ENCODE measurements around the gene TBC1D30. TPM values are rescaled to one million over a fixed set of nuclear protein-coding genes. Genes with fewer than 3 reads are reported as not detected.
A peak's percentile ranks its signal among the peaks of the same experiment; 100 is the strongest.
"Not testable (repeated sequence)": the region's sequence is repeated elsewhere in the genome, so short reads cannot be mapped to it uniquely, and the experiment has no call there.

The TBC1D30 gene
- total RNA-seq, 2 donors from 2014 or later = 68.7 to 91.0 TPM

DNA sequence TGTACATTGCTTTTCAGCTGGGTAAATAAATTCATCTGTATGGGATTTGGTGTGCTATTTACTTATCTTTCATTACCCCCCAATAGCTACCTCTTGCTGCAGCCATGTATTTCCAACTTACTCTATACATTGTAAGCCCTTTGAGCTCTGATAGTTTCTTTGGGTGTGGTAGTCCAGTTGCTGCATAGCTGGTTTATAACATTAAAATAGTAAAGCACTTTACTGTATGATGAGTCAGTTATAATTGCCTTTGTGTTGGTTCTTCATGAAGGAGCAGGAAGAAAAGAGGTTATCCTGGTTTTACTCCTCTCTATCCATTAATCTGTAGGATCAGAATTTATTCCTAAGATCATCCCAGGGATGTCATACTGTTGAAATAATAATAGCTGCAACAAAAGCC is 15.7 kb downstream of the TBC1D30 start:
- TF ChIP-seq, protein P1, sequence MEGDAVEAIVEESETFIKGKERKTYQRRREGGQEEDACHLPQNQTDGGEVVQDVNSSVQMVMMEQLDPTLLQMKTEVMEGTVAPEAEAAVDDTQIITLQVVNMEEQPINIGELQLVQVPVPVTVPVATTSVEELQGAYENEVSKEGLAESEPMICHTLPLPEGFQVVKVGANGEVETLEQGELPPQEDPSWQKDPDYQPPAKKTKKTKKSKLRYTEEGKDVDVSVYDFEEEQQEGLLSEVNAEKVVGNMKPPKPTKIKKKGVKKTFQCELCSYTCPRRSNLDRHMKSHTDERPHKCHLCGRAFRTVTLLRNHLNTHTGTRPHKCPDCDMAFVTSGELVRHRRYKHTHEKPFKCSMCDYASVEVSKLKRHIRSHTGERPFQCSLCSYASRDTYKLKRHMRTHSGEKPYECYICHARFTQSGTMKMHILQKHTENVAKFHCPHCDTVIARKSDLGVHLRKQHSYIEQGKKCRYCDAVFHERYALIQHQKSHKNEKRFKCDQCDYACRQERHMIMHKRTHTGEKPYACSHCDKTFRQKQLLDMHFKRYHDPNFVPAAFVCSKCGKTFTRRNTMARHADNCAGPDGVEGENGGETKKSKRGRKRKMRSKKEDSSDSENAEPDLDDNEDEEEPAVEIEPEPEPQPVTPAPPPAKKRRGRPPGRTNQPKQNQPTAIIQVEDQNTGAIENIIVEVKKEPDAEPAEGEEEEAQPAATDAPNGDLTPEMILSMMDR (IDR thresholded peaks at IDR 0.05) = no peak
- no peak for TF ChIP-seq POLR2A (IDR thresholded peaks at IDR 0.05)
- H3K4me3 ChIP-seq = no peak overlapping the region
- no peak overlapping the region for H3K27ac ChIP-seq
- peaks cover 0 to 15% of the 10 kb centered on the region in 2 donors for H3K36me3 ChIP-seq (replicated peaks in 1 of 2; ENCODE audit: insufficient read depth in 1 of 2, low read depth in 2 of 2)
- peaks cover 24% of the 10 kb centered on the region for H3K4me1 ChIP-seq
- no peaks in the 10 kb centered on the region for H3K27me3 ChIP-seq
- H3K9me3 ChIP-seq = no peaks in the 10 kb centered on the region
- DNase-seq (no peak), ATAC-seq (no peak)
- intact Hi-C loops (cut with DNase I) = no loop called here

DNA sequence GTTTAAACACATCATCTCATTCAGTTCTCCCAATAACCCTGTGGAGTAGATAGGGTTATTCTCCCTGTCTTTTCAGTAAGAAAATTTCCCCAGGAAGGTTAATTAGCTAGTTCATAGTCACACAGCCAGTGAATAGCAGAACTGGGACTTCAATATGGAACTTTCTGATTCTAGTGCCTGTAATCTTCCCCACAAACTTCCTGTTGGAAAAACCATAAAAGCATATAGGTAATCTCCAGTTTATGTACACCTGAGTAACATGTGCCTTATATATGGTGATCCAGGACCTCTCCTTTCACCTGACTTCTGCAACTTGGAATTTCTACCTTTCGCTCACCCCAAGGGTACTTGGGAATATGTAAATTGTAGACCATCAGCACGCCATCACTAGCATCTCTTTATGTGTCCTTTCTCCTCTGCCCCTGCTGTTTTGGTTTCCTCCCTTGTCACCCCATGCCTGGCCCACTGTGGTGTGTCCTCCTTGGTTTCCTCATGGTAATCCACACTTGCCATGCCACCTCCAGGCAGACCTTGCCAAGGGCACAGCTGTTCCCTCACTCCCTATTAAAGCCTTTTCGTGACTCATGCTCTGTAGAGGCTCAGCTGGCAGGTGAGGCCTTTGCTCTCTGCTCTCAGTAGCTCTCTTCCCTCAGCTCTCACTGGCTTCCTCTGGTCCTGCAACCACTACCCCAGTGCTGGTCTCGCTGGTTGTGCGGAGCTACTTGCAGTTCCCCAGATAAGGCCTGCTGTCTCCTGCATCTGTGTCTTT is 16.7 kb downstream of the TBC1D30 start:
- ATAC-seq = peak; percentile 58
- H3K27me3 ChIP-seq = no peaks in the 10 kb centered on the region
- no peak overlapping the region for H3K27ac ChIP-seq
- peak; percentile 28 to 67 (median 44) for DNase-seq
- peaks cover 0 to 15% of the 10 kb centered on the region in 2 donors for H3K36me3 ChIP-seq (replicated peaks in 1 of 2; ENCODE audit: insufficient read depth in 1 of 2, low read depth in 2 of 2)
- H3K9me3 ChIP-seq = no peaks in the 10 kb centered on the region
- intact Hi-C loops (cut with DNase I) = no loop called here
- WGBS, 2 donors = 82 to 89% methylated on average over 5 of the region's 5 CpGs
- peaks cover 17% of the 10 kb centered on the region for H3K4me1 ChIP-seq
- no peak overlapping the region for H3K4me3 ChIP-seq
- TF ChIP-seq POLR2A (IDR thresholded peaks at IDR 0.05) = no peak
- TF ChIP-seq, protein P1 (IDR thresholded peaks at IDR 0.05) = no peak

DNA sequence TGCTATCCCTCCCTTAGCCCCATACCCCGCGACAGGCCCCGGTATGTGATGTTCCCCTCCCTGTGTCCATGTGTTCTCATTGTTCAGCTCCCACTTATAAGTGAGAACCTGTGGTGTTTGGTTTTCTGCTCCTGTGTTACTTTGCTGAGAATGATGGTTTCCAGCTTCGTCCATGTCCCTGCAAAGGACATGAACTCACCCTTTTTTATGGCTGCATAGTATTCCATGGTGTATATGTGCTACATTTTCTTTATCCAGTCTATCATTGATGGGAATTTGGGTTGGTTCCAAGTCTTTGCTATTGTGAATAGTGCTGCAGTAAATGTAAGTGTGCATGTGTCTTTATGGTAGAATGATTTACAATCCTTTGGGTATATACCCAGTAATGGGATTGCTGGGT is 24.0 kb downstream of the TBC1D30 start:
- WGBS, 2 donors = 96 to 98% methylated on average over 4 of the region's 4 CpGs
- ATAC-seq; intact Hi-C loops (cut with DNase I); DNase-seq; H3K4me1 ChIP-seq; H3K4me3 ChIP-seq; H3K36me3 ChIP-seq (replicated peaks in 1 of 2; ENCODE audit: insufficient read depth in 1 of 2, low read depth in 2 of 2); H3K27ac ChIP-seq; H3K9me3 ChIP-seq; H3K27me3 ChIP-seq: not testable (repeated sequence)

DNA sequence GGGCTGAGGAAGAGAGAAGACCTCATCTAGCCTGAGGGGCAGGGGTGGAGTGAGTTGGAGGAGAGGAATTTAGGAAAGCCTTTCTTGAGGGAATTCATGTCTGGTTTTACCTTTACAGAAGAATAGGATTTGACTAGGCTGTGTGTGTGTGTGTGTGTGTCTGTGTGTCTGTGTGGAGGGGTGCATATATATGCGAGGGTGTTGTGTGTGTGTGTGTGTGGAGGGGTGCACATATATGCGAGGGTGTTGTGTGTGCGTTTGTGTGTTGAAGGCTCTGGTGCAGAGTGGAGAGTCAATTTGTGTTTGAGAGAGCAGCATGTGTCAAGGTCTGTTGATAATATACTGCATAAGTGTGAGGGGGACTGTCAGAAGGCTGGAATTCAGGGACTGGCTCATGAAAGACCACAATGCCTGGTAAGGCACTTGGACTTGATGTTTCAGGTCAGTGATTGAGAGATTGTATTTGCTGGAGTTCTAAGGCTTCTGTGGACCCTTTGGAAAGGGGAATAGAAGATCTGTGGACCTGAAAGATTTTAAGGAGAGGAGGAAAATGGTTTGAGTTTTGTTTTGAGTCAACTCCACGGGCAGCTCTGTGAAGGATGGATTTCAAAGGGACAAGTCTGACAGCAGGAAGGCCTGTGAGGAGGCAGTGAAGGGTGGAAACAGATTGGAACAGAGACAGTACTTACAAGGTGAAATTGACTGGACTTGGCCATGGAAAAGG is 34.6 kb downstream of the TBC1D30 start:
- intact Hi-C loops (cut with DNase I) = no loop called here
- no peak for DNase-seq
- no peak for ATAC-seq
- Histone ChIP-seq H3K27ac (no peak overlapping the region), H3K9me3 (no peaks in the 10 kb centered on the region), H3K4me1 (peaks cover 2% of the 10 kb centered on the region), H3K4me3 (no peak overlapping the region), H3K27me3 (no peaks in the 10 kb centered on the region), H3K36me3 (replicated peaks in 1 of 2; ENCODE audit: insufficient read depth in 1 of 2, low read depth in 2 of 2) (no peaks in the 10 kb centered on the region)
- 79 to 87% methylated on average over 4 of the region's 4 CpGs for WGBS, 2 donors
- no peak for TF ChIP-seq POLR2A (IDR thresholded peaks at IDR 0.05)
- TF ChIP-seq, protein P1 (IDR thresholded peaks at IDR 0.05) = no peak

DNA sequence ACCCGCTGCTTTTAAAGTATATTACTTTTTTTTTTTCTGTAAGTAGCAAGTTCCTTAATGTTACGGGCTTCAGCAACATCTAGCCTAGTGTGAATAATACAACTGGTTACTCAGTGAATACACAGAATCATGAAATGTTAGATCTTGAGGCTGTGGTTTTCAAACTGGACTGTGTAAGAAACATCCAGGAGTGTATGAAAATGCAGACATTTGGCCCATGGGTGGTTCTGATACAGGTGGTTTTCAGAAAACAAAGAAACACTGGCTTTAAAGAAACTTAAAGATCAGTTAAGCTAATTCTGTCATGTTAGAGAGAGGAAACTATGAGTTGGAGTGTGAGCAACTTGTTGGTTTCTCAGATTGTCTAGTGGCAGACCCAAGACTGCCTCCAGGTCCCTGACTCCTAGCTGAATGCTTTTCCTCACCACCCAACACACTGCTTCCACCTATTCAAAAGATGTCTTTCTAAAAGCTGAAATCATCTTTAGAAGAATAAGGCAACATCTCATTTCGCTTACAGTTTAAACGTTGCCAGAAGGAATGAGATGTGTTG is 36.1 kb downstream of the TBC1D30 start:
- Histone ChIP-seq H3K4me1 (peaks cover 6% of the 10 kb centered on the region), H3K4me3 (no peak overlapping the region), H3K27ac (no peak overlapping the region), H3K9me3 (no peaks in the 10 kb centered on the region), H3K36me3 (replicated peaks in 1 of 2; ENCODE audit: insufficient read depth in 1 of 2, low read depth in 2 of 2) (no peaks in the 10 kb centered on the region), H3K27me3 (no peaks in the 10 kb centered on the region)
- intact Hi-C loops (cut with DNase I) = no loop called here
- ATAC-seq (no peak), DNase-seq (no peak)
- WGBS, 2 donors = 90 to 93% methylated on average over 4 of the region's 4 CpGs
- no peak for TF ChIP-seq POLR2A (IDR thresholded peaks at IDR 0.05)
- TF ChIP-seq, protein P1 (IDR thresholded peaks at IDR 0.05) = no peak
